GM21447 (cell line): Measurements from ENCODE around the gene KMT2B.

Source experiments
- ATAC-seq: cut with Tn5 transposase; IDR thresholded peaks from one replicate; pipeline ENCODE4 v1.9.1; 2021; ENCODE audit not compliant: unreplicated experiment

KMT2B gene

GRCh38 chr19:35727053-35727955 lies 9.5 kb downstream of the KMT2B start:
- no peak for ATAC-seq

- ATAC-seq: no peak
Measured at GRCh38 chr19:35727956-35728706, 10.3 kb downstream of the KMT2B start.

DNA sequence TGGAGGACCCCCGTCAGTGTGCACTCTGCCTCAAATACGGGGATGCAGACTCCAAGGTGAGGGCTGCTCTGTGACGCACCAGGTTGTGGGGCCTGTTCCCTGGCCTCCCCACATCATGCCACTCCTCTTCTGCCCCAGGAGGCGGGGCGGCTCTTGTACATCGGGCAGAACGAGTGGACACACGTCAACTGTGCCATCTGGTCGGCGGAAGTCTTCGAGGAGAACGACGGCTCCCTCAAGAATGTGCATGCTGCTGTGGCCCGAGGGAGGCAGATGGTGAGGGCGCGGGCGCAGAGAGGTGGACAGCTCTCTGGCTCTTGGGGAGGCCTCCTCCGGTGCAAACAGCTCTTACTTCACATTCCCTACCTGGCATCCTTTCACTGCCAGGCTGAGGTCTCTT lies 11.2 kb downstream of the KMT2B start:
- ATAC-seq: no peak

- no peak for ATAC-seq
Measured at GRCh38 chr19:35729763-35730162, 12.0 kb downstream of the KMT2B start.

DNA sequence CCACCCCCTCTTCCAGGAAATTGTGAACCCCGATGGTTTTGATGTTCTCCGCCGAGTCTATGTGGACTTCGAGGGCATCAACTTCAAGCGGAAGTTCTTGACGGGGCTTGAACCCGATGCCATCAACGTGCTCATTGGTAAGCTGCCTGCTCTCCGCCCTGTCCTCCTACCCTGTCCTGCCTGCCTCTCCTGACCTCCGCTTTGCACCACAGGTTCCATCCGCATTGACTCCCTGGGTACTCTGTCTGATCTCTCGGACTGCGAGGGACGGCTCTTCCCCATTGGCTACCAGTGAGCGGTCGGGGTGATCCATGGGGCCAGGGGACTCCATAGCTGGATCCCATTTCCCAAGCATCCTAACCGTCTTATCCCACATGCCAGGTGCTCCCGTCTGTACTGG lies 12.5 kb downstream of the KMT2B start:
- no peak for ATAC-seq

GRCh38 chr19:35731353-35731752 lies 13.6 kb downstream of the KMT2B start:
- ATAC-seq: no peak

- ATAC-seq: no peak
Measured at GRCh38 chr19:35731779-35732405, 14.1 kb downstream of the KMT2B start.

- no peak for ATAC-seq
Measured at GRCh38 chr19:35732540-35733179, 14.9 kb downstream of the KMT2B start.

DNA sequence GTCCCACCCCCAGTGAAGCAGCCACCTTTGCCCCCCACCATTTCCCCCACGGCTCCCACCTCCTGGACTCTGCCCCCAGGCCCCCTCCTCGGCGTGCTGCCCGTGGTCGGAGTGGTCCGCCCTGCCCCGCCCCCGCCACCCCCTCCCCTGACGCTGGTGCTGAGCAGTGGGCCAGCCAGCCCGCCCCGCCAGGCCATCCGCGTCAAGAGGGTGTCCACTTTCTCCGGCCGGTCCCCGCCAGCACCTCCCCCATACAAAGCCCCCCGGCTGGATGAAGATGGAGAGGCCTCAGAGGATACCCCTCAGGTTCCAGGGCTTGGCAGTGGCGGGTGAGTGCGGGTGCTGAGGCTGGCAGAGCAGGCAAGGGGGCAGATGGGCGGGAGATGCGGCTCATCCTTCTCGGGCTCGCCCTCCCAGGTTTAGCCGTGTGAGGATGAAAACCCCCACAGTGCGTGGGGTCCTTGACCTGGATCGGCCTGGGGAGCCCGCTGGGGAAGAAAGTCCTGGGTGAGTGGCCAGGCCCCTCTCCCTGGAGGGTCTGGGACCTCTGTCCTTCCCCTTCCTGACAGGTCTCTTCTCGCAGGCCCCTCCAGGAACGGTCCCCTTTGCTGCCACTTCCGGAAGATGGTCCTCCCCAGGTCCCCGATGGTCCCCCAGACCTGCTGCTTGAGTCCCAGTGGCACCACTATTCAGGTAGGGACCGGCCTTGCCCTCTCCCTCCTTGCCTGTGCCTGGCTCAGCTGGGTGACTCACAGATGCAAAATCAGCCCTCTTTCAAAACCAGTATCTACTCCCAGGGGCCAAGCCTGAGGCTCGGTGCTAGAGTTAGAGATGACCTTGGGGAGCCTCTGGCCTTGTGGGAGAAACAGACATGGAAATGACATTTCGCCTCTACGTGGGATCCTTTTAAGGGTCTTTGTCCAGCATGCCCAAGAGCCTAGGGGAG lies 15.7 kb downstream of the KMT2B start:
- ATAC-seq: no peak

- ATAC-seq: no peak
Measured at GRCh38 chr19:35734273-35734672, 16.5 kb downstream of the KMT2B start.

GRCh38 chr19:35734889-35735288 lies 17.1 kb downstream of the KMT2B start:
- ATAC-seq: no peak

GRCh38 chr19:35736913-35737886 lies 19.4 kb downstream of the KMT2B start:
- ATAC-seq: no peak

GRCh38 chr19:35738021-35738886 lies 20.5 kb downstream of the KMT2B start:
- ATAC-seq: no peak

DNA sequence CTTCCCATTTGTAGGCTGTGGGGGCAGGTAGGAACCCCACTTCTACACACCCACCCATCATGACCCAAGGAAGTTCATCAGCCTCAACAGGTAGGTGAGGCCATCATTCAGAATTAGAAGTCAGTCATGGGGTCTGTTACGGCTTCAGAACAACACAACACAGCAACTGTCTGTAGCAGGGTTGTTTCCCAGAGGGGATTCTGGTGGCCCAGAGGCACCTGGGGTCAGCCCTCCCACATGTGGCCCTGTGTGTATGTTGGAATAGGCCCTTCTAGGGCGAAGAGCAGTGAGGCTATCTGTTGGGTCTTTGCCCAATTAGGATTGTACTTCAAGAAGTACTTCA lies 21.1 kb downstream of the KMT2B start:
- ATAC-seq: no peak

- ATAC-seq: no peak
Measured at GRCh38 chr19:35739275-35740107, 21.7 kb downstream of the KMT2B start.

GRCh38 chr19:35740108-35740422 lies 22.3 kb downstream of the KMT2B start:
- ATAC-seq: peak; percentile 2

- ATAC-seq: peak; percentile 49
Measured at GRCh38 chr19:35740423-35741202, 22.8 kb downstream of the KMT2B start.
